Neural progenitor cell (in vitro differentiated cells): ENCODE measurements around the gene PPL. TPM values are rescaled to one million over a fixed set of nuclear protein-coding genes. Genes with fewer than 3 reads are reported as not detected.

Experiments used
- DNase-seq: peaks from one replicate; pipeline ENCODE4 v3.0.0-alpha.2; 2016; ENCODE audit warnings: low spot score
- H2AFZ ChIP-seq: fragments of 200-600 bp; sonication (generic); replicated peaks from 2 replicates; pipeline ENCODE4 v1.6.1; 2016; ENCODE audit warnings: antibody characterized with exemption
- H3F3A ChIP-seq: fragments of 200-600 bp; sonication (generic); 2 replicates; pipeline ENCODE4 v1.6.1; 2016; ENCODE audit warnings: antibody characterized with exemption, low read depth
- H3K27ac ChIP-seq: fragments of 200-600 bp; sonication (generic); 2 replicates; pipeline ENCODE4 v1.5.1; 2016; ENCODE audit warnings: mild to moderate bottlenecking
- H3K27me3 ChIP-seq: fragments of 200-600 bp; sonication (generic); 2 replicates; pipeline ENCODE4 v1.6.1; 2016; ENCODE audit warnings: mild to moderate bottlenecking, moderate library complexity
- H3K36me3 ChIP-seq: fragments of 200-600 bp; sonication (generic); 2 replicates; pipeline ENCODE4 v1.5.1; 2016
- H3K4me1 ChIP-seq: fragments of 200-600 bp; sonication (generic); 2 replicates; pipeline ENCODE4 v1.6.1; 2016; ENCODE audit warnings: mixed run types
- H3K4me2 ChIP-seq: fragments of 200-600 bp; sonication (generic); 2 replicates; pipeline ENCODE4 v1.6.1; 2016
- H3K4me3 ChIP-seq: fragments of 200-600 bp; sonication (generic); 2 replicates; pipeline ENCODE4 v1.5.1; 2016
- H3K79me2 ChIP-seq: fragments of 200-600 bp; sonication (generic); 2 replicates; pipeline ENCODE4 v1.6.1; 2016; ENCODE audit warnings: low read depth
- H3K9ac ChIP-seq: fragments of 200-600 bp; sonication (generic); 2 replicates; pipeline ENCODE4 v1.6.1; 2016
- H3K9me3 ChIP-seq: fragments of 200-600 bp; sonication (generic); 2 replicates; pipeline ENCODE4 v1.5.1; 2016; ENCODE audit warnings: low read depth
- H4K20me1 ChIP-seq: fragments of 200-600 bp; sonication (generic); 2 replicates; pipeline ENCODE4 v1.6.1; 2016; ENCODE audit warnings: low read depth
- H3K27ac Mint-ChIP-seq: 3 replicates; pipeline ENCODE4 v1.8.0; 2021; ENCODE audit warnings: mixed read lengths
- H3K27me3 Mint-ChIP-seq: 2 replicates; pipeline ENCODE4 v1.8.0; 2022; ENCODE audit warnings: low read depth, mild to moderate bottlenecking, inconsistent platforms, moderate library complexity, mixed read lengths; ENCODE audit not compliant: insufficient read depth
- H3K36me3 Mint-ChIP-seq: 3 replicates; pipeline ENCODE4 v1.8.0; 2021; ENCODE audit warnings: mixed read lengths
- H3K4me1 Mint-ChIP-seq: 3 replicates; pipeline ENCODE4 v1.8.0; 2021; ENCODE audit warnings: mixed read lengths
- H3K4me3 Mint-ChIP-seq: 3 replicates; pipeline ENCODE4 v1.8.0; 2021; ENCODE audit warnings: mild to moderate bottlenecking, moderate library complexity, mixed read lengths
- H3K9me3 Mint-ChIP-seq: 3 replicates; pipeline ENCODE4 v1.8.0; 2020; ENCODE audit warnings: mixed read lengths
- CTCF ChIP-seq: fragments of 200-600 bp; sonication (generic); IDR thresholded peaks from 2 replicates; pipeline ENCODE4 v1.5.1; 2017; ENCODE audit warnings: antibody characterized with exemption, mild to moderate bottlenecking
- EZH2 ChIP-seq: fragments of 200-600 bp; sonication (generic); IDR thresholded peaks from 2 replicates; pipeline ENCODE4 v1.6.1; 2017; ENCODE audit warnings: antibody characterized with exemption, mild to moderate bottlenecking, moderate library complexity
- EZH2phosphoT487 ChIP-seq: fragments of 200-600 bp; sonication (generic); IDR thresholded peaks from 2 replicates; pipeline ENCODE4 v1.6.1; 2017; ENCODE audit warnings: antibody characterized with exemption
- total RNA-seq: library from RNA; depleted of rRNA; stranded (reverse); fragments of >200 nt; gene quantifications from 2 replicates; pipeline ENCODE4 v1.2.3, GENCODE V29; 2015; ENCODE audit warnings: low replicate concordance

PPL gene
- total RNA-seq, 1 donor from 2014 or later, result 1.0 TPM

DNA sequence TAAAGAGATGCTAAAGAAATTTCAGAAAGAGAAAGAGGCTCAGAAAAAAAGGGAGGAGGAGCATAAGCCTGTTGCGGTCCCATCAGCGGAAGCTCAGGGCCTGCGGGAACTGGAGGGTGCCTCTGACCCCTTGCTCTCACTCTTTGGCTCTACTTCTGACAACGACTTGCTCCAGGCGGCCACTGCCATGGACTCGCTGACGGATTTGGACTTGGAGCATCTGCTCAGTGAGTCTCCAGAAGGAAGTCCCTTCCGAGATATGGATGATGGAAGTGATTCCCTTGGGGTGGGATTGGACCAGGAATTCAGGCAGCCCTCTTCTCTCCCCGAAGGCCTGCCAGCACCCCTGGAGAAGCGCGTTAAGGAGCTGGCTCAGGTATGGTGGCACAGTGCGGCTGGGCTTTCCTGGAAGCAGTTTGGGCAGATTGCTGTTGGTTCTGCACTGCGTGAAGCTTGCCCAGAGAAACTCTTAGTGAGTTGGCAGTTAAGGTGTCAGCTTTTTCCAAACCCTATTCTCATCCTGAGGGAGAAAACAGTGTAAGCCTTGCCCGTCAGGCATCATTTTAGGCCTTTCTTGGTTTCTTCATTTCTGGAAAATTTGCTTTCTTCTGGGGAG, 76.1 kb downstream of the PPL start:
- no peak overlapping the region for H2AFZ ChIP-seq
- no peaks in the 10 kb centered on the region for H3K9me3 Mint-ChIP-seq
- H3F3A ChIP-seq, result no peaks in the 10 kb centered on the region
- no peaks in the 10 kb centered on the region for H3K36me3 ChIP-seq
- peaks cover 31% of the 10 kb centered on the region for H3K36me3 Mint-ChIP-seq
- peaks cover 38% of the 10 kb centered on the region for H3K79me2 ChIP-seq
- H3K9me3 ChIP-seq, result no peaks in the 10 kb centered on the region
- H3K4me3 ChIP-seq, result no peak overlapping the region
- no peak for TF ChIP-seq EZH2phosphoT487
- TF ChIP-seq EZH2, result no peak
- no peak for TF ChIP-seq CTCF
- H3K27me3 ChIP-seq, result no peaks in the 10 kb centered on the region
- H3K4me1 ChIP-seq, result no peaks in the 10 kb centered on the region
- no peak overlapping the region for H3K9ac ChIP-seq
- no peak overlapping the region for H3K4me2 ChIP-seq
- peaks cover 45% of the 10 kb centered on the region for H4K20me1 ChIP-seq
- H3K27ac ChIP-seq, result no peak overlapping the region
- no peak overlapping the region for H3K4me3 Mint-ChIP-seq
- peaks cover 3% of the 10 kb centered on the region for H3K27me3 Mint-ChIP-seq
- H3K4me1 Mint-ChIP-seq, result no peaks in the 10 kb centered on the region
- no peak for DNase-seq
- no peak overlapping the region for H3K27ac Mint-ChIP-seq

GRCh38 chr16:4859900-4860255, 77.1 kb downstream of the PPL start:
- Mint-ChIP-seq H3K27ac (no peak overlapping the region), H3K9me3 (no peaks in the 10 kb centered on the region), H3K4me1 (no peaks in the 10 kb centered on the region), H3K36me3 (peaks cover 35% of the 10 kb centered on the region), H3K27me3 (peaks cover 6% of the 10 kb centered on the region), H3K4me3 (no peak overlapping the region)
- DNase-seq, result no peak
- no peaks in the 10 kb centered on the region for H3K27me3 ChIP-seq
- no peak for TF ChIP-seq EZH2
- no peak for TF ChIP-seq CTCF
- TF ChIP-seq EZH2phosphoT487, result no peak
- no peak overlapping the region for H3K27ac ChIP-seq
- H3K4me1 ChIP-seq, result no peaks in the 10 kb centered on the region
- H3K4me3 ChIP-seq, result no peak overlapping the region
- H4K20me1 ChIP-seq, result peaks cover 40% of the 10 kb centered on the region
- no peaks in the 10 kb centered on the region for H3K9me3 ChIP-seq
- H3K79me2 ChIP-seq, result peaks cover 29% of the 10 kb centered on the region
- H3K4me2 ChIP-seq, result no peak overlapping the region
- no peaks in the 10 kb centered on the region for H3K36me3 ChIP-seq
- H3F3A ChIP-seq, result no peaks in the 10 kb centered on the region
- H3K9ac ChIP-seq, result no peak overlapping the region
- no peak overlapping the region for H2AFZ ChIP-seq

GRCh38 chr16:4859190-4859899, 77.6 kb downstream of the PPL start:
- no peak overlapping the region for H3K4me2 ChIP-seq
- TF ChIP-seq EZH2, result no peak
- no peak for TF ChIP-seq EZH2phosphoT487
- TF ChIP-seq CTCF, result no peak
- H2AFZ ChIP-seq, result no peak overlapping the region
- Mint-ChIP-seq H3K27ac (no peak overlapping the region), H3K36me3 (peaks cover 35% of the 10 kb centered on the region), H3K4me1 (no peaks in the 10 kb centered on the region), H3K9me3 (no peaks in the 10 kb centered on the region), H3K27me3 (peaks cover 7% of the 10 kb centered on the region), H3K4me3 (no peak overlapping the region)
- peaks cover 35% of the 10 kb centered on the region for H4K20me1 ChIP-seq
- H3K36me3 ChIP-seq, result no peaks in the 10 kb centered on the region
- H3K9ac ChIP-seq, result no peak overlapping the region
- H3K9me3 ChIP-seq, result no peaks in the 10 kb centered on the region
- no peaks in the 10 kb centered on the region for H3K27me3 ChIP-seq
- no peak overlapping the region for H3K27ac ChIP-seq
- no peak for DNase-seq
- H3K4me3 ChIP-seq, result no peak overlapping the region
- H3F3A ChIP-seq, result no peaks in the 10 kb centered on the region
- no peaks in the 10 kb centered on the region for H3K4me1 ChIP-seq
- peaks cover 23% of the 10 kb centered on the region for H3K79me2 ChIP-seq
